GM23338 (cell line): ENCODE results near the gene EIF4A3.

Source experiments
- CTCF ChIP-seq, 2 experiments: fragments of 200-600 bp in 1 of 2; sonication (generic) in 1 of 2; conservative IDR thresholded peaks; 2 replicates each; pipeline versions ENCODE4 v1.5.1 to v1.6.1; 2016 to 2017; ENCODE audit warnings: antibody characterized with exemption in 2 of 2, low read depth in 2 of 2, mild to moderate bottlenecking in 2 of 2, moderate library complexity in 1 of 2
- EZH2 ChIP-seq: fragments of 200-600 bp; sonication (generic); IDR thresholded peaks from one replicate; pipeline ENCODE4 v1.8.0; 2017; ENCODE audit warnings: antibody characterized with exemption, mild to moderate bottlenecking, low read depth; ENCODE audit not compliant: unreplicated experiment

- TF ChIP-seq CTCF (conservative IDR thresholded peaks at IDR 0.05; ENCODE audit: low read depth in 2 of 2) (no peak), EZH2 (no peak)
Observed at GRCh38 chr17:80125656-80126448, 21.1 kb downstream of the EIF4A3 start.
